GM19455 (cell line): Measurements from ENCODE around the gene DCDC2B.
"Not testable (repeated sequence)": the region's sequence is repeated elsewhere in the genome, so short reads cannot be mapped to it uniquely, and the experiment has no call there.

ENCODE experiments used
- ATAC-seq: cut with Tn5 transposase; IDR thresholded peaks from one replicate; pipeline ENCODE4 v1.9.1; 2021; ENCODE audit not compliant: unreplicated experiment

The DCDC2B gene

DNA sequence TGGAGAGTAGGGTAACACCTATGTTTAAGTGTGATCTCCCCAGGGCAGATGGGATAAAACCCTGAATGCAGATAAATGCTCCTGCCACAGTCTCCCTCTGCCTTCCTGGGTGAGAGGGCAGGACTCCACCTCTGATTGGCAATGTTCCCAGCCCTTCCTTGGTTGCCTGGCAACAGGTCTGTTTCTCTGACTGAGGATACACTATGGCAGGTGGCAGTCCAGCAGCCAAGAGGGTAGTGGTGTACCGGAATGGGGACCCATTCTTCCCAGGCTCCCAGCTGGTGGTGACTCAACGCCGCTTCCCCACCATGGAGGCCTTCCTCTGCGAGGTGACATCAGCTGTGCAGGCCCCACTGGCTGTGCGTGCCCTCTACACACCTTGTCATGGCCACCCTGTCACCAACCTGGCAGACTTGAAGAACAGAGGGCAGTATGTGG is at the start of gene DCDC2B:
TSS of gene DCDC2B (plus strand) at position 199 of the 438 bp plus-strand sequence. CDS start at position 204, 5 bp downstream.
- no peak for ATAC-seq

DNA sequence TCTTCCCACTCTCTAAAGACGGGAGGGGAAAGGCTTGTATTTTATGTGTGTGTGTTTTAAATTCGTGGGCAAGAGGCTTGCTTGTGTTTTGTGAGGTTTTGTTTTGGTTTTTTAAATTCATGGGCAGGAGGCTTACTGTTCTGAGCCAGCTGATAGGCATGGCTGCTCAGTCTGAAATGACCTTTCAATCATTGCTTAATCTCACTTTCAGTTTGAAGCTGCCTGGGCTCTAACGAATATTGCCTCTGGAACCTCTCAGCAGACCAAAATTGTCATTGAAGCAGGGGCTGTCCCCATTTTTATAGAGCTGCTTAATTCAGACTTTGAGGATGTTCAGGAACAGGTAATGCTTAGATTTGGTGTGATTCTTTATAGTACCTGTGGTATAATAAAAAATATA is 49.7 kb upstream of the DCDC2B start:
- ATAC-seq: no peak

DNA sequence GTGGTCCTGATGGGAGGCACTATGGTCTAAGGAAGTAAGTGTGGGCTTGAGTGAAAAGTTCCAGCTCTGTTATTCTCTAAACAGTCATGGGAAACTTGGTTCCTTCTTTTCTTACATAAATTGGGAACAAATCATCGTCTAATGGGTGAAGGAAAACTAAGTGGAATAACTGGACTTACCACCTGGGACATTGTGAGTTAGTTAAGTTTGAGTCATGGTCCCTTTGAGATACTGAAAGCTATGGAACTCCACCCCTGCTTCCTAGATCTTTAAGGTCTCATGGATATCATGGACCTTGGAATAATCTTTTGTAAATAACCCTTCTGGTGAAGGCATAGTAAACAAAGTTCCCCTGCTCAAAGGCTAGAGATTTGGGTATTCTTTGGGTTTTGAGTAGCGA is 45.5 kb upstream of the DCDC2B start:
- ATAC-seq: no peak

DNA sequence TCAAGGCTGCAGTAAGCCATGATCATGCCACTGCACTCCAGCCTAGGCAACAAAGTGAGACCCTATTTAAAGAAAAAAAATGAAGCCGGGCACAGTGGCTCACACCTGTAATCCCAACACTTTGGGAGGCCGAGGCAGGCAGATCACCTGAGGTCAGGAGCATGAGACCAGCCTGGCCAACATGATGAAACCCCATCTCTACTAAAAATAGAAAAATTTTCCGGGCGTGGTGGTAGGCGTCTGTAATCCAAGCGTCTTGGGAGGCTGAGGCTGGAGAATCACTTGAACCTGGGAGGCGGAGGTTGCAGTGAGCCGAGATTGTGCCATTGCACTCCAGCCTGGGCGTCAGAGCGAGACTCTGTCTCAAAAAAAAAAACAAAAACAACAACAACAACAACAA is 43.3 kb upstream of the DCDC2B start:
- not testable (repeated sequence) for ATAC-seq

DNA sequence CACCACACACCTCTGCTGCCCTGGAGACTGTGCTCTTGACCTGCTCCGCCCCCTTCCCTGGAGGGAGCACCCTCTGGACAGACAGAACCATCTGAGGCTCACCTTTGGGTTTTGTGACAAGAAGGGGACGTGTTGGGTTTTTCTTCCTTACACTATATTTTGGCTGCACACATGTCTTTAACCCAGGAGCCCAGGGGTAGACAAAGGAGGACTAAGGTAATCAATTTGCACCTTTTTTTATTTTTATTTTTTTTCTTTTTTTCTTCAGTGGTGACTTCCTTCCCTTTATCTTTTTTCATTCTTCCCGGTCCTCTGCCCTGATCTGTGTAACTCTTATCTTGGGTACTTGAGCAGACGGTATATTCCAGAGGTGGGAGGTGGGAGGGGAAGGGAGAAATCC is 37.9 kb upstream of the DCDC2B start:
- no peak for ATAC-seq

DNA sequence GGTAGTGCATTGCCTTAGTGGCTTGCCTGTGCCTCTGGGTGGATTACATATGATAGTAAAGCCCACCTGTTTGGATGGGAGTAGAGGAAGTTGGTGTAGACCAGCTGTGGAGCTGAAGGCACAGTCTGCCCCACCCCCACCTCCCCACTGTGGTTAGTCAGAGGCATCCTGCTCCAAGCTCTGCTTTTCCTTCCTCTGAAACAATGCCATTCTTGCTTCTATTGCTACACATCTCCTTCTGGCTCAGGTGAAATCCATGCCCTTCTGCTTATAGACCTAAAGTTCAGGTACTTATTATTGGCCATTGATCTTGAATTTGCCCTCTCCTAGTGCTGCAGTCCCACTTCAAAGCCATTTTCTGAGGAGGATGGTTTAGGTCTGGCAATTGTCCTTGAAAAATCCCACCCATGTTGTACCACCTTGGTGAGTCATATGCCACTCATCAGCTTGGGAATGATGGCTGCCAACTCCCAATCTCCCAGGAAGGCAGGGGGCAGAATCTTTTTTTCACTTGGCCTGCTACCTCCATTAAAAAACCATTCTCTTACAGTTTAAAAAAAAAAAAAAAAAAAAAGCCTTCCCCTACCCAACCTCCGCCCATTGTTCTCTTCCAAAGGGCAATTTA is 36.2 kb upstream of the DCDC2B start:
- ATAC-seq: no peak

DNA sequence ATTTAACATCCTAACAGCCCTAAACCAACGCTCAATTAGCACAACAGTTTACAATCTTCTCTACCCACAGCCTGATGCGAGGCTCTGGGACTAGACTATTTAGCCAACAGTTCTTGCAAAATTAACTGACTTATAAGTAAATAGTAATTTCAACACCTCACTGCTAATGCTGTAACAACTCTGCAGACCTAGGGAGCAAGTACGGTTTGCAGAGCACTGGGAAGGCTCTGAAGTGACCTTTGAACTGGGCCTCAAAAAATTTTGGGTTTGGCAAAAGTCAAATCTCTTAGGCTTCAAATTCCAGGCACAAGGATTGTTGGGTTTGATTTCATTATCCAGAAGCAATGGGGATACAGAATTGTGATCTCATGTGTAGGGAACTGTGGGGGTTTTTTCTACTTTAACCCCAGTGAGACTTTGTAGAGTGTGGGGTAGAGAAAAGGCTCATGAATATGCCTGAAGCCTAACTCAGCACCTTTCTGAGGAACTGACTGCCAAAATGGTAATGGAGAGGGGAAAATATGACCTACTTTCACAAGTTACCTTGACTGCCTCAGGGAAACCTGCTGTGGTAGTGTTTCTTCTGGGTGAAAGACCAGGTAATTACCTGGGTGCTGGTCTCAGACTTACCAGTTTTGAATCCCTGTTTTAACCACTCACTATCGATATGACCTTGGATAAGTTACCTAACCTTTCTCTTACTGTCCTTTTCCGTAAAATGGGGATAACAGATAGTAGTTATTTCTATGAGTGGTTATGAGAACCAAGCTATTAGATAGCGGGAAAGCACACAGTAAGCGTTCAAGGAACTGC is 30.3 kb upstream of the DCDC2B start:
- ATAC-seq: no peak

DNA sequence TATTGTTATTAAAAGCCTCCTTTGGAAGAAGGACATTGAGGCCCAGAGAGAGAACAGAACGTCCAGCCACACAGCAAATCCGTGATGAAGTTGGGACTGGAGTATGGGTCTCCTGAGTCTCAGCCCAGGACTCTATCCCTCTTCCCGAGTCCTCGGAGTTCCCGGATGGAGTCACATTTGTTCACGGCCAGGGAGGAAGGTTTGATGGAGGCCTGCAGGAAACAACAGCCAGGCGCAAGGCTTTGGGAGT is 29.8 kb upstream of the DCDC2B start:
- peak; percentile 10 for ATAC-seq

DNA sequence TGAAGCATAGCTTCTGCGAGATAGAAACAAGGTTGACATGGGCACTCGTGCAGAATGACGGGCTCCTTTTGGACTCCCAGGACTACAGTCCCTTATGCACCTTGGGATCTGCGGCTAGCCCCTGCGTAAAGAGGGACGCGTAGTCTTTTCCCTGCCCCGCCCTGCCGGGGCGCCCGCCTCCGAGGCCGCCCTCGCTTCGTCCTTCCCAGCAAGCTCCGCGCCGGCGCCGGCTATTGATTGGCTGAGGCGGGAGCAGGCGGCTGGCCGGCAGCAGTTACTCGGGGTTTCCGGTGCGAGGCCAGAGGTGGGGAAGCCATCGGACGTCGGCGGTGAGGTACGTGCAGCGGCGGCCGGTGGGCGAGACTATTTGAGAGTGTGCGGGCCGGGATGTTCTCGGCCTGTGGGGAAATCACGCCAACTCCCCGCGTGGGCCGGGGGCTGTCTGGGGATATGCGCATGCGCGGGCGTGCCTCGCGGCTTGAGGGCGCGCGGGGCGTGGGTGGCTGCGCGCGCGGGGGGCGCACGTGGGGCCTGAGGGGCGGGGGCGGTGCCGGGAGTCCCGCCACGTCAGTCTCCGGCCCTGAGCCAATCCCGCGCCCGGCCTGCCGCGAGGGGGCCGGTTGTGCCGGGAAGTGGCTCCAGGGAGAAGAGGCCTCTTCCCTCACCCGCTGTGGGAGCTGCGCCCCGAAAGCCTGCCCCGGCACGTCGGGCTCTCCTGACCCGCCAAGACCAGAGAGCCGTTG is 29.3 kb upstream of the DCDC2B start, which contains the start of gene TXLNA:
TSS of gene TXLNA (plus strand) at position 233 of the 743 bp plus-strand sequence. CDS start 671 bp downstream, outside the sequence.
- ATAC-seq: peak; percentile 82

DNA sequence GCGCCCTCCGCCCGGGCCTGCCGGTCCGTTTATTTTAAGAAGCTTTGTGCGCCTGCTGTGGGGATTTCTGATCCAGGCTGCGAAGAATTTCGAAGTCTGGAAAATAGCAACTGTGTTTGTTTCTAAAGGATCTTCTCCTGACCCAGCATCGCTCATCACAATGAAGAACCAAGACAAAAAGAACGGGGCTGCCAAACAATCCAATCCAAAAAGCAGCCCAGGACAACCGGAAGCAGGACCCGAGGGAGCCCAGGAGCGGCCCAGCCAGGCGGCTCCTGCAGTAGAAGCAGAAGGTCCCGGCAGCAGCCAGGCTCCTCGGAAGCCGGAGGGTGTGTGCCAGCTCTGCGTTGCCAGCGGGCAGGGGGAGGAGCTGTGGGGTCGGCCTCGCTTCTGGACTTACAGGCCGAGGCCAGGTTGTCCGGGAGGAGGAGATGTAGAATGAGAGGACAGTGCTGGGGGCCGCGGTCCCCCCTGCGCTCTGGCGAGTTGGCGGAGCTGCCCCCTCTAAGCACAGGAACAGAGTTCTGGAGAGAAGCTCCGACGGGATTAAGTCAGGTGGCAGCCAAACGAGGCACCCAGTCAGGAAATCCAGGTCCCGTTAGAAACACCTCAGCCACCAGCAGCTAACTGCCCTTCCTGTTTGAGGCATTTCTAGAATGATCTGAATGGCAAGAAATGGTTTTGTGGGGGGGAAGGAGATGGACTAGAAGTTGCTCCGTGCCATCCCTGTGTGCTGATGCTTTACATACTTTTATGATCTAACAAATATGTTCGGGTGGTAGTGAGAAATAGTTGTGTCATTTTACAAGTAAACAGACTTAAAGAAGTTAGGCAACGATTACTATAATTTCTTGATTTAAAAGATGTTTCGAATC is 28.5 kb upstream of the DCDC2B start:
- ATAC-seq: peak; percentile 23

DNA sequence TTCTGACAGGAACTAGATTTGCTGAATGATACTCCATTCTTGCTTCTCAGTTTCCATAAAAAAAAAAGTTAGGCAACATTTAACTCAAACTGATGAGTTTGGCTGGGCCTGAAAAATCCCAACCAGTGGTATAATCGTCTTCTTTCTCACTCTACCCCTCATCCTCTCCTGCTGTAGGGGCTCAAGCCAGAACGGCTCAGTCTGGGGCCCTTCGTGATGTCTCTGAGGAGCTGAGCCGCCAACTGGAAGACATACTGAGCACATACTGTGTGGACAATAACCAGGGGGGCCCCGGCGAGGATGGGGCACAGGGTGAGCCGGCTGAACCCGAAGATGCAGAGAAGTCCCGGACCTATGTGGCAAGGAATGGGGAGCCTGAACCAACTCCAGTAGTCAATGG is 27.8 kb upstream of the DCDC2B start:
- ATAC-seq: no peak

DNA sequence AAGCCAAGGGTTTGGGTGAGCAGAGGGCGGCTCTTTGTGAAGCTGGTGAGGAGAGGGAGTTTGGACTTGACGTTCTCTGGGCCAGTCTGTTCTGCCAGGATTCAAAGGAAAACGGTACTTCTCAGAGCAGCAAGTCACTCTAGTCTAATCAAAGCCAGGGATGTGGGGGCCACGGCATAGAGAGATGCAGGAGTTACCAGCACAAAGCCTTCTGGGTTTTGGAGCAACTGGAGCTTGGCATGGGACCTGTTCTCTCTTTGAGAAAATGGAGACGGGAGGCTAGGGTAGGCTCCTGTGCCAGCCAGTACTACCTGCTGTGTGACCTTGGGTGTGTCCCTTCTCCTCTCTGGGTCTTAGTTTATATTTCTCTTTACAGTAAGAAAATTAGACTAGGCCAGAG is 27.3 kb upstream of the DCDC2B start:
- ATAC-seq: no peak

DNA sequence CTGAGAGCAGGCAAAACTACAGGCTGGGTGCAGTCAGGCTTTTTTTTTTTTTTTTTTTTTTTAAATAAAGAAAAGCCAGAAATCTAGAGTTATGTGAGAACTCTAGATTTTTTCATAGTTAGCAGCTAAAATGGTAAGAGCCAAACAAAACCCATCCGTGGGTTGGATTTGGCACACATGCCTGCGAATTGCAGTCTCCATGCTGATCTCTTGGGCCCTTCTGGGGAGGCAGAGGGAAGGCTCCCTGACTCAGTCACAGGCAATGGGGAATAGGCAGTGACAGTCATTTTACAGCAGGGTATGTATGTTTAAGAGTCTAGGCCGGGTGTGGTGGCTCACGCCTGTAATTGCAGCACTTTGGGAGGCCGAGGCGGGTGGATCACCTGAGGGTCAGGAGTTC is 26.8 kb upstream of the DCDC2B start:
- no peak for ATAC-seq

DNA sequence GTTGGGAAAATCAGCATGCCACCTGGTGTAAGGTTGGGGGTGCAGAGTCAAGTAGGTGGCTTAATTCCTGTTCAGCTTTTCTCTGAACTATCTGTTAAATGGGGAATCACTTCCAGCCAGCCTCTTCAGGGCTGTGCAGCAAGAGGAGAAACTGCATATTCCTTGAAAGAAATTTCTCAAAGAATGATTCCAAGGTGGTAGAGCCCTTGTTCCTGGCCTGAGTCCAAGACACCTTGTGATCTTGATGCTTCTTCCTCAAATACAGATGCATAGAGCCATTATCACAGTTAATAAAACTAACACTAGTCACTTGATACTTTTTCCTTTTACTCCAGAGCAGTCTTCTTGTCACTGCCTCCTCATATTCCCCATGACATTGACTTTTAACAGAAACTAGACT is 24.2 kb upstream of the DCDC2B start:
- ATAC-seq: no peak

DNA sequence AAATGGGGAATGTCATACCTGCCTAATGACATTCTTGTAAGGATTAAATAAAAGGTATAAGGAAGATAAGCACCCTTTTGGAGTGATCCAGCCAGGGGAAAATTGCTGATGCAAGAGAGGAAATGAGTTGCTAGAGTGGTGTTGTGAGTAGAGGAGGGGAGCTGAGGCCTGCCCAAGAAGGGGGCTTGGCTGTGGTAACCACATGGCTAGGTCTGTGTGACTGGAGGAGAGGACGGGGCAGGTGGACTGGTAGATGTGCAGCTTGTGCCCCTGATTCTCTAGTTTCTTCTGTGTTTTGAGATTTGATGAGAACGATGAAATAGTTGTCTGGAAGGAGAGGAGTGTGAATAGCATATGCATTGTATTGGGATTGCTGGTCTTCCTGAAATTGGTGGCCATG is 22.8 kb upstream of the DCDC2B start:
- no peak for ATAC-seq

DNA sequence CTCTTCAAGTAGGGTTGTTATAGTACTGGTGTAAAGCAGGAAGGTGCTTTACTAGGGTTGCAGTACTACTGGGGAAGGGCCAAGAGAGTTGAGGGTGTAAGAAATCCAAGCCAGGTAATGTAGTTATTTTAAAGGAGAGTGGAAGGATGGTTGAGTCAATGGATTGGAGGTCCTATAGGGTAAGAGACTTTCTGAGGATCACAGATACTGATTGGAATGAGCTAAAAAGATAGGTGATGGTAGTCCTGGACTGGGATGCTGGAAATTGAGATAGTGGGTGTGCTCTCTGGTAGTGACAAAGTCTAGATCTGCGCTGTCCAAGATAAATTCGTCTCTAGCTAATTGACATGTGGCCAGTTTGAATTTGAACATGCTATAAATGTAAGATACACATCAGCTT is 22.4 kb upstream of the DCDC2B start:
- no peak for ATAC-seq

DNA sequence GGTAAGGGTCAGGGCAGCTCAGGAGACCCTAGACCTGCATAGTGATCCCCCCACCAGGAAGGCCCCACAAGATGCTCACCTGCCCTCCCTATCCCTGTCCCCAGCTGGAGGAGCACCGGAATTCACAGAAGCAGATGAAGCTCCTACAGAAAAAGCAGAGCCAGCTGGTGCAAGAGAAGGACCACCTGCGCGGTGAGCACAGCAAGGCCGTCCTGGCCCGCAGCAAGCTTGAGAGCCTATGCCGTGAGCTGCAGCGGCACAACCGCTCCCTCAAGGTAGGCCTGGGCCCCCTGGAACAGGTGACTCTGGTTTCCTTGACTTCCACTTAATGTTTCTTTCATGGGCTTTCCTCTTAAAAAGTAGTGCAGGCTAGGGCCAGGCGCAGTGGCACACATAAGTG is 21.0 kb upstream of the DCDC2B start:
- no peak for ATAC-seq

DNA sequence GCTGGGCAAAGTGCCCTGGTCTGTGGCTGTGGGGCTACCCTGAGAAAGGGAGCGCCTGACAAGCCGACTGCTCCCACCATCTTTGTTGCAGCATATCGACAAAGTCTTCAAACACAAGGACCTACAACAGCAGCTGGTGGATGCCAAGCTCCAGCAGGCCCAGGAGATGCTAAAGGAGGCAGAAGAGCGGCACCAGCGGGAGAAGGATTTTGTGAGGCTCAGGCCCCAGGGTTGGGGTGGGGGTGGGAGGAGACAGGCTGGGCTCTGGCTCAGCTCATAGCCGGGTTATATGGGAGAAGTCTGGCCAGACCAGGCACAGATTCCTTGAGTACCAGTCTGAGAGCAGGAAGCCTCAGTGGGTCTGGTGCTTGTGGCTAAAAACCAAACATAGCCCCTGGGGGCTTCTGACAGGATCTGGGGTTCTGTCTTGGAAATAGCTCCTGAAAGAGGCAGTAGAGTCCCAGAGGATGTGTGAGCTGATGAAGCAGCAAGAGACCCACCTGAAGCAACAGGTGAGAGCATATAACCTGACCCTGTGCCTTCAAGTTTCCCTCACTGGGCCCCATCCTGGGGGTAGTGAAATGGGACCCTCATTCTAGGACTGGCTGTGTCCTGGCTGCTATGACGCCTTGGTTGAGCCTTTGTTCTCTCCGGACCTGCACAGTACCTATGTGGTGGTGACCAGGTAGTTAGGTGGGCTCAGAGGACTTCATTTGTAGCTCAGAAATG is 16.5 kb upstream of the DCDC2B start:
- ATAC-seq: no peak

DNA sequence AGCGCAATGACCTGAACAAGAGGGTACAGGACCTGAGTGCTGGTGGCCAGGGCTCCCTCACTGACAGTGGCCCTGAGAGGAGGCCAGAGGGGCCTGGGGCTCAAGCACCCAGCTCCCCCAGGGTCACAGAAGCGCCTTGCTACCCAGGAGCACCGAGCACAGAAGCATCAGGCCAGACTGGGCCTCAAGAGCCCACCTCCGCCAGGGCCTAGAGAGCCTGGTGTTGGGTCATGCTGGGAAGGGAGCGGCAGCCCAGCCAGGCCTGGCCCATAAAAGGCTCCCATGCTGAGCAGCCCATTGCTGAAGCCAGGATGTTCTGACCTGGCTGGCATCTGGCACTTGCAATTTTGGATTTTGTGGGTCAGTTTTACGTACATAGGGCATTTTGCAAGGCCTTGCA is 13.9 kb upstream of the DCDC2B start:
- no peak for ATAC-seq

DNA sequence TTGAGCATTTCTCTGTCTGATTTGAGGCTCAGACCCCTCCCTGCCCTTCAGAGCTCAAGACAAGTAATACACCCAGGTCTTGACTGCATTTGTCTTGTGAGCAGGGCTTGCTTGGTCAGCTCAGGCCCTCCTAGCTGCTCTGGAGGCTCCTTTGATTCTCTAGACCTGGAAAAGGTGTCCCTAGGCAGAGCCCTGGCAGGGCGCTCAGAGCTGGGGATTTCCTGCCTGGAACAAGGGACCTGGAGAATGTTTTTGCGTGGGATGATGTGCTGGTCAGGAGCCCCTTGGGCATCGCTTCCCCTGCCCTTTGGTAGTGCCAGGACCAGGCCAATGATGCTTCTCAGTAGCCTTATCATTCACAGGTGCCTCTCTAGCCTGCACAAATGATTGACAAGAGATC is 13.4 kb upstream of the DCDC2B start:
- no peak for ATAC-seq
